SJSA1 (cell line): ENCODE measurements around the gene MIX23. TPM values are rescaled to one million over a fixed set of nuclear protein-coding genes. Genes with fewer than 3 reads are reported as not detected.

Experiments used
- DNase-seq, 2 experiments: peaks; one replicate each; pipeline ENCODE4 v3.0.0-alpha.2; 2015 to 2020; ENCODE audit warnings: low spot score in 2 of 2, low read depth in 1 of 2
- H3K27ac ChIP-seq: fragments of 250-450 bp; sonication (Bioruptor Pico); 2 replicates; pipeline ENCODE4 v1.5.1; 2020; ENCODE audit warnings: mild to moderate bottlenecking, moderate library complexity
- H3K27me3 ChIP-seq: fragments of 250-450 bp; sonication (Bioruptor Pico); replicated peaks from 2 replicates; pipeline ENCODE4 v1.5.1; 2020; ENCODE audit warnings: mild to moderate bottlenecking, moderate library complexity
- H3K36me3 ChIP-seq: fragments of 250-450 bp; sonication (Bioruptor Pico); 2 replicates; pipeline ENCODE4 v1.5.1; 2020; ENCODE audit warnings: mild to moderate bottlenecking
- H3K4me1 ChIP-seq: fragments of 250-450 bp; sonication (Bioruptor Pico); replicated peaks from 2 replicates; pipeline ENCODE4 v1.6.1; 2021; ENCODE audit warnings: mild to moderate bottlenecking
- H3K4me3 ChIP-seq: fragments of 250-450 bp; sonication (Bioruptor Pico); 2 replicates; pipeline ENCODE4 v1.5.1; 2020; ENCODE audit warnings: mild to moderate bottlenecking
- H3K9me3 ChIP-seq: fragments of 250-450 bp; sonication (Bioruptor Pico); replicated peaks from 2 replicates; pipeline ENCODE4 v1.5.1; 2020; ENCODE audit warnings: mild to moderate bottlenecking
- total RNA-seq: library from RNA; depleted of rRNA; stranded (reverse); fragments of >200 nt; shearing (Covaris generic); gene quantifications from 2 replicates; pipeline ENCODE4 v1.2.3, GENCODE V29; 2014

Gene MIX23
- total RNA-seq, 1 experiment from 2014 or later, result 29.3 TPM

DNA sequence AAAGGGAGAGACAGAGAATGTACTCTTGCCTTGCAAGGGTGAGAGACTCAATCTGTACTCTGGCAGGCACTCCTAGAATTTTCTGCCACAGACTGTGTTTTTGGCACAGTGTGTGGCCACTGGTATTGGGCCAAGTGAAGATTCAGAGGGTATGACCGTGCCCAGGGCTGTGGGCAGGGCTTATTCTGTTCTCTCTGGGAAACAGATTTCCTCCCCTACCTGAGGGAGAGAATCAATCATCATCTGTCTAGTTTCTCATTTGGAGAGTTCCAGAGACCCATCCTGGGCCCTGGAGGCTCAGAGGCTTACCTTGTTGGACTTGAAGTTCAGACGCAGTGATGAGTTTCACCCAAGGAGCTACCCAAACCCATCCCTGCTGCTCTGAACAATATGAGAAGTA, 29.8 kb downstream of the MIX23 start:
- no peak for DNase-seq

DNA sequence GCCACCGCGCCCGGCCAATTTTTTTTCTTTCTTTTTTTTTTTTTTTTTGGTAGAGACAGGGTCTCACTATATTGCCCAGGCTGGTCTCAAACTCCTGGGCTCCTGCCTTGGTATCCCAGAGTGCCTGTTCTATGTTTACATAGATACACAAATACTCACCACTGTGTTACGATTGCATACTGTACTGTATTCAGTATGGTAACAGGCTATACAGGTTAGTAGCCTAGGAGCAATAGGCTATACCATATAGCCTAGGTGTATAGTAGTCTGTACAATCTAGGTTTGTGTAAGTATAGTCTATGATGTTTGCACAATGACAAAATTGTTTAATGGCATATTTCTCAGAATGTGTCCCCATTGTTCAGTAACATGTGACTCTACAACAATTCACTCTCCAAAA, 31.4 kb downstream of the MIX23 start:
- Histone ChIP-seq H3K4me3 (no peak overlapping the region), H3K27me3 (no peaks in the 10 kb centered on the region), H3K27ac (no peak overlapping the region), H3K9me3 (no peaks in the 10 kb centered on the region), H3K36me3 (no peaks in the 10 kb centered on the region), H3K4me1 (no peaks in the 10 kb centered on the region)
- DNase-seq, result no peak

More for the DNA sequence above, 29.8 kb downstream of the MIX23 start:
- Histone ChIP-seq H3K36me3 (peaks cover 3% of the 10 kb centered on the region; the same call in 1 of the 2 replicates), H3K4me1 (no peaks in the 10 kb centered on the region), H3K4me3 (no peak overlapping the region), H3K27ac (no peak overlapping the region), H3K27me3 (no peaks in the 10 kb centered on the region), H3K9me3 (no peaks in the 10 kb centered on the region)

DNA sequence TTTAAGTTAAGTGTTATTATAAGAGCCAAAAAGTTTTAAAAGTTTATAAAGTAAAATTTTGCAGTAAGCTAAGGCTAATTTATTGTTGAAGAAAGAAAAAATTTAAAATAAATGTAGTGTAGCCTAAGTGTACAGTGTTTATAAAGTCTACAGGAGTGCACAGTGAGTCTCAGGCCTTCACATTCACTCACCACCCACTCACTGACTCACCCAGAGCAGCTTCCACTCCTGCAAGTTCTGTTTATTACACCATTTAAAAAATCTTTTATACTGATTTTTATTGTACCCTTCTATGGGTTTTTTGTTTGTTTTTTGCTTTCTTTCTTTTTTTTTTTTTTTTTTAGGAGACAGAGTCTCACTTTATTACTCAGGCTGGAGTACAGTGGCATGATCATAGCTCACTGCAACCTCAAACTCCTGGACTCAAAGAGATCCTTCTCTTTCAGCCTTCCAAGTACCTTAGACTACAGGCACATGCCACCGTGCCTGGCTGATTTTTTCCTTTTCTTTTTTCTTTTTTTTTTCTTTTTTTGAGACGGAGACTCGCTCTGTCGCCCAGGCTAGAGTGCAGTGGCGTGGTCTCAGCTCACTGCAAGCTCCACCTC, 32.1 kb downstream of the MIX23 start:
- Histone ChIP-seq H3K27me3 (no peaks in the 10 kb centered on the region), H3K4me3 (no peak overlapping the region), H3K4me1 (no peaks in the 10 kb centered on the region), H3K27ac (no peak overlapping the region), H3K9me3 (no peaks in the 10 kb centered on the region), H3K36me3 (no peaks in the 10 kb centered on the region)
- no peak for DNase-seq

DNA sequence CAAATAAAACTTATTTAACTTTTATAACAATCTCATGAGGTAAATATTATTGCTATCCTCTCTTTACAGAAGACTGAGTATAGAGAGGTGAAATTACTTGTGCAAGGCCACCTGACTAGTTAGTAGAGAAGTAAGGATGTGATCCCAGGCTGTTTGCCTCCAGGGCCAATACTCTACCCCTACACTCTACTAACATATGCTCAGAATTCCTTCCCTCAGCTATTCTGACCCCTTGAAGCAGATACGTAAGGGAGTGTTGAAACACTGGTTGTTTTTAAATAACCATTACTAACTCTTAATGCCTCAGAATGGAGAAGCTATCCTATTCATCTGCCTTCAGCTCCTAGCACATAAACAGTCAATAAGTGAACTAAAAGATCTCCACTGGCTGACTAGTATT, 33.9 kb downstream of the MIX23 start:
- no peaks in the 10 kb centered on the region for H3K9me3 ChIP-seq
- no peak for DNase-seq

DNA sequence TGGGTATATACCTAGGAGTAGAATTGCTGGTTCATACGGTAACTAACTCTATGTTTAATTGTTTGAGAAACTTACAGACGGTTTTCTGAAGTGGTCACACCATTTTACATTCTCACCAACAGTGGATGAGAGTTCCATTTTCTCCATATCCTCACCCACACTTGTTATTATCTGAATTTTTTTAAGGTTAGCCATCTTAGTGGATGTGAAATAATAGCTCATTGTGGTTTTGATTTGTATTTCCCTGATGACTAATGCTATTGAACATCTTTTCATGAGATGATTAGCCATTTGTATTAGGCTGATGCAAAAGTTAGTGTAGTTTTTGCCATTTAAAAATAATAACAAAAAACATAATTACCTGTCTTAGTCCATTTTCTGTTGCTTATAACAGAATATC, 39.4 kb downstream of the MIX23 start:
- Histone ChIP-seq H3K27me3 (no peaks in the 10 kb centered on the region), H3K4me1 (no peaks in the 10 kb centered on the region), H3K9me3 (no peaks in the 10 kb centered on the region), H3K36me3 (no peaks in the 10 kb centered on the region), H3K27ac (no peak overlapping the region), H3K4me3 (no peak overlapping the region)
- no peak for DNase-seq

More for the DNA sequence above, 33.9 kb downstream of the MIX23 start:
- no peaks in the 10 kb centered on the region for H3K4me1 ChIP-seq
- H3K27ac ChIP-seq, result no peak overlapping the region
- H3K27me3 ChIP-seq, result no peaks in the 10 kb centered on the region
- no peaks in the 10 kb centered on the region for H3K36me3 ChIP-seq
- no peak overlapping the region for H3K4me3 ChIP-seq

DNA sequence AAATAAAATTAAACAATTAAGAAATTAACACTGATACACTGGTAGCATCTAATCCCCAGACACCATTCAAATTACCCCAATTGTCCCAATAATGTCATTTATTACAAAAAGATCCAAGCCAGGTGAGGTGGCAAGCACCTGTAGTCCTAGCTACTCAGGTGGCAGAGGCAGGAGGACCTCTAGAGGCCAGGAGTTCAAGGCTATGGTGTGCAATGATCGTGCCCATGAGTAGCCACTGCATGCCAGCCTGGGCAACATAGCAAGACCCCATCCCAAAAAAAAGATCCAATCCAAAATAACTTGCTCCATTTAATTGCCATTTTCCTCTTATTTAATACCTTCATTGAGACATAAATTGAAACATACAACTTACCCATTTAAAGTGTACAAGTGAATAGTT, 40.2 kb downstream of the MIX23 start:
- Histone ChIP-seq H3K27ac (no peak overlapping the region), H3K36me3 (no peaks in the 10 kb centered on the region), H3K4me3 (no peak overlapping the region), H3K27me3 (no peaks in the 10 kb centered on the region), H3K9me3 (no peaks in the 10 kb centered on the region), H3K4me1 (no peaks in the 10 kb centered on the region)
- no peak for DNase-seq

DNA sequence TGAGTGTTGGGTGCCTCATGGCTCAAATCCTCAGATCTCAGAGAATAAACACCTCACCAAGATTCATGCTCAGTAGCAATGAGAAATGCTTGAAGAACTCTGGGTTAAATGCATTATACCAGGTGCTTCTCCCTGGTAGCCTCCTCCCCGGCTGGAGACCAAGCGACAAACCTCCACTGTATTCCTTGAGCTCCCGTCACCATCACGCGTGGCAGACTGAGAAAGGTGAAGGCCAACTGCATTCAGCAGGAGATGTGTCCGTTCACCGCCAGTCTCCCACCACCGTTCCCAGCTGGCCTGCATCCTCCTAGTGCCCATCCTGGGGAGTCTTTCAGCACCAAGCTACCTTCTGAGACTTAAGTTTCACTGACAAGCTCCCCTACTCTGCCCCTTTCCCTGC, 50.5 kb downstream of the MIX23 start:
- no peaks in the 10 kb centered on the region for H3K36me3 ChIP-seq
- H3K27ac ChIP-seq, result no peak overlapping the region
- H3K9me3 ChIP-seq, result no peaks in the 10 kb centered on the region
- H3K27me3 ChIP-seq, result peaks cover 10% of the 10 kb centered on the region; the same call in 1 of the 2 replicates
- no peaks in the 10 kb centered on the region for H3K4me1 ChIP-seq
- no peak overlapping the region for H3K4me3 ChIP-seq
- no peak for DNase-seq

DNA sequence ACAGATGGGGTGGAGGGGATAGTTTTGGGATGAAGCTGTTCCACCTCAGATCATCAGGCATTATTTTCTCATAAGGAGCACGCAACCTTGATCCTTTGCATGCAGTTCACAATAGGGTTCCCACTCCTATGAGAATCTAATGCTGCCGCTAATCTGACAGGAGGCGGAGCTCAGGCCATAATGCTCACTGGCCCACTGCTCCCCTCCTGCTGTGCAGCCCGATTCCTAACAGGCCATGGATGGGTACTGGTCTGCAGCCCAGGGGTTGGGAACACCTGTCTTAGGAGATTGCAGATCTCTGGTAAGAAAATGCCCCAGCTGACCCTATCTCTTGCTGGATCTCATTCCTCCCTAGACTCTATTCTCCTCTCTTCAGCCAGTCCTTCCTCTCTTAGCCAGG, 51.1 kb downstream of the MIX23 start:
- no peak overlapping the region for H3K27ac ChIP-seq
- H3K4me1 ChIP-seq, result no peaks in the 10 kb centered on the region

DNA sequence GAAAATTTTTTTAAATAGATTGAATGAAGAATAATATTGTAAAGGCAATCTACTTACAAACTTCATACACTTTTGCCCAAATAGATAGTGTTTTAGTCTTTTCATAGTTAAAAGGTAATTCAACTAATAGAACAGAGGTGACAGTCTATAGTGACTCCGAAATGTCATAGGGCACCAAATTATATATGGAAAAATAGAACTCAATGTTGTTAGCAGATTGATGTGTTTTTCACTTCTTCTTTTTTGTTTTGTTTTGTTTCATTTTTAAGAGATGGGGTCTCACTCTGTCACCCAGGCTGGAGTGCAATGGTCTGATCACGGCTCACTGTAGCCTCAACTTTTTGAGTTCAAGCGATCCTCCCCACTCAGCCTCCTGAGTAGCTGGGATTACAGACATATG, 57.3 kb downstream of the MIX23 start:
- H3K27ac ChIP-seq, result no peak overlapping the region
- H3K9me3 ChIP-seq, result no peaks in the 10 kb centered on the region
- peaks cover 4% of the 10 kb centered on the region for H3K27me3 ChIP-seq
- no peaks in the 10 kb centered on the region for H3K4me1 ChIP-seq
- no peaks in the 10 kb centered on the region for H3K36me3 ChIP-seq
- no peak for DNase-seq
- H3K4me3 ChIP-seq, result no peak overlapping the region

More for the DNA sequence above, 51.1 kb downstream of the MIX23 start:
- no peak for DNase-seq
- peaks cover 7% of the 10 kb centered on the region; the same call in 1 of the 2 replicates for H3K27me3 ChIP-seq
- no peaks in the 10 kb centered on the region for H3K9me3 ChIP-seq
- no peak overlapping the region for H3K4me3 ChIP-seq
- no peaks in the 10 kb centered on the region for H3K36me3 ChIP-seq

DNA sequence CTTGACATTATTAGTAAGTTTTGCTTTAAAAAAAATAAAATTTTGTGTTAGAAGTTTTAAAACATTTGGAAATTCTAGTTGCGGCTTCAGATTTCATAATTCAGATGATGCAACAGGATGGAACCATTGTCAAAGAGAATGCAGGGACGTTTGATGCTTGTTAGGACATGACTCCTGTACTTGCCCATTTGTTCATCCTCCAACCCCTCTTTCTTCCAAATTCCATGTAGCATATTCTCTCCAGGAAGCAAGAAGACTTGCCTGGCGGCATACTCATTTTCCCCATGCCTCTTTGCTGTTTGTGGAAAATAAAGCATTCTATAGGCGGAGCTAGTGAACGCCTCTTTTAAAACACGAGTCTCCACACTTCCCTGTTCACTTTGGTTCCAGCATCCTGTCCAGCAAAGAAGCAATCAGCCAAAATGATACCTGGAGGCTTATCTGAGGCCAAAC, 58.1 kb downstream of the MIX23 start, which contains the start of gene CSTA:
CSTA (plus strand) TSS at position 378 of the 453 bp plus-strand sequence; CDS start at position 423, 45 bp downstream.
- no peak for DNase-seq
- H3K9me3 ChIP-seq, result no peaks in the 10 kb centered on the region
- H3K4me1 ChIP-seq, result no peaks in the 10 kb centered on the region
- peaks cover under 1% of the 10 kb centered on the region for H3K27me3 ChIP-seq
- H3K27ac ChIP-seq, result no peak within 1 kb of the TSS
- H3K36me3 ChIP-seq, result no peaks in the 10 kb centered on the region
- H3K4me3 ChIP-seq, result no peak within 1 kb of the TSS

DNA sequence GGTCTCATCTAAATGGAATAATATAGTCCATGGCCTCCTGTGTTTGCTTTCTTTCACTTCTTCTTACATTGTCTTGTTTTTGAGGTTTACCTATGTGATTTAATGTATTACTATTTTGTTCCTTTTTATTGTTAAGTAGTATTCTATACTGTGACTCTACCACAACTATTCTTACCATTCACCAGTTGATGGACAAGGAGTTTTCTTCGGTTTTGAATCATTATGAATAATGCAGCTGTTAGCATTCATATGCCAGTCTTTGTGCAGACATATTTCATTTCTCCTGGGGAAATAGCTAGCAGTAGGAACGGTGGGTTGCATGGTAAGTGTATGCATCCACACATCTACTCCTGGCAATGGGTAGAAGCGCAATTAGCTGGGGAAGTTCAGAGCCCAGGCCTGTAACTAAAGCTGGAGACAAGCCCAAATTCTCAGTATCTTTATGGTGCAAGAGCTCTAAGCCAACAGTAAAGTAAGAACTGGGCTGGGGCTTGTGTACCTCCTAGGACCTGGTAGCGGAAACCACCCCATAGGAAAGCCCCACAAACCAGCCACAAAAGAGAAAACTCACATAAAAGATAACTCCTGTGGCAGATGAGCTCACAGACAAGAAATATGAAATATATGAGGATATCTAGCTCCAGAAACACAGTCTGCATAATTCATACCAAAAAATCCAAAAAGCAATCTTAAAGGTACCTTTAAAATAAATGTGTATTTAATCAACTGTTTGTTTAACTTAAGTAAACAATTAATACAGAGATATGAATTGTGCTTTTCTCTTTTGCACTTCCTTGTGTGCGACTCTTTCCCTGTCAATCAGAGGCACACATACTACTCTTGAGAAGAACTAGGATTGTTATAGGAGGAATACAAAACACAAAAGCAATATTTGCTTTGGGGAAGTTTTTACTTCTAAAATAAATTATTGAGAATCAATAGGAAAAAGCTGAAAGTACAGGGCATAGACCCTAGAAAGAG, 60.6 kb downstream of the MIX23 start:
- no peak overlapping the region for H3K4me3 ChIP-seq
- H3K9me3 ChIP-seq, result no peaks in the 10 kb centered on the region
- no peak for DNase-seq
- no peak overlapping the region for H3K27ac ChIP-seq
- H3K27me3 ChIP-seq, result no peaks in the 10 kb centered on the region; the same call in 1 of the 2 replicates
- no peaks in the 10 kb centered on the region for H3K4me1 ChIP-seq
- H3K36me3 ChIP-seq, result no peaks in the 10 kb centered on the region

DNA sequence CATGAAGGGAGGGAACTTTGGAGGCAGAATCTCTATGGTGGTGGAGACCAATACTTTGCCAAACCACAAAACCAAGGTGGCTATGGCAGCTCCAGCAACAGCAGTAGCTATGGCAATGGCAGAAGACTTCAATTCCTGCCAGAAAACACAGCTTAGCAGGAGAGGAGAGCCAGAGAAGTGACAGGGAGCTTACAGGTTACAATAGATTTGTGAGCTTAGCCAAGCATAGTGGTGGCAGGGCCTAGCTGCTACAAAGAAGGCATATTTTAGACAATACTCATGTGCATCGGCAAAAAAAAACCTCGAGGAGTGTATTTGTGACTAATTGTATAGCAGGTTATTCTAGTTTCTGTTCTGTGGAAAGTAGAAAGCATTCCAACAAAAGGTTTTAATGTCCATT, 64.4 kb downstream of the MIX23 start:
- DNase-seq, result no peak

DNA sequence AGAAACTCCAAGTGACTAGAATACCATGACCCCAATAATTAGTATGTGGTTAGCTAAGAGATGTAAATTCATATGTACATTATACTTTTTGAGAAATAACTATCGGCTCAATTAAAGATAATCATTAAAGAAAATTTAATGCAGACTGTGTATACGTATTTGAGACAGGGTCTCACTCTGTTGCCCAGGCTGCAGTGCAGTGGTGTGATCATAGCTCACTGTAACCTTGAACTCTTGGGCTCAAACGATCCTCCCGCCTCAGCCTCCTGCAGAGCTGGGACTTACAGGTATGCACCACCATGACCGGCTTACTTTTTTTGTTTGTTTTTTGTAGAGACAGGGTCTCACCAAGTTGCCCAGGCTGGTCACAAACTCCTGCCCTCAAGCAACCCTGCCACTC, 66.7 kb downstream of the MIX23 start:
- H3K4me1 ChIP-seq, result no peaks in the 10 kb centered on the region
- no peaks in the 10 kb centered on the region; the same call in none of the 2 replicates for H3K27me3 ChIP-seq
- H3K36me3 ChIP-seq, result no peaks in the 10 kb centered on the region
- DNase-seq, result no peak
- H3K27ac ChIP-seq, result no peak overlapping the region
- no peak overlapping the region for H3K4me3 ChIP-seq
- no peaks in the 10 kb centered on the region for H3K9me3 ChIP-seq

More for the DNA sequence above, 64.4 kb downstream of the MIX23 start:
- H3K36me3 ChIP-seq, result no peaks in the 10 kb centered on the region
- H3K4me1 ChIP-seq, result no peaks in the 10 kb centered on the region
- H3K4me3 ChIP-seq, result no peak overlapping the region
- H3K9me3 ChIP-seq, result no peaks in the 10 kb centered on the region
- no peak overlapping the region for H3K27ac ChIP-seq
- H3K27me3 ChIP-seq, result no peaks in the 10 kb centered on the region; the same call in 1 of the 2 replicates

DNA sequence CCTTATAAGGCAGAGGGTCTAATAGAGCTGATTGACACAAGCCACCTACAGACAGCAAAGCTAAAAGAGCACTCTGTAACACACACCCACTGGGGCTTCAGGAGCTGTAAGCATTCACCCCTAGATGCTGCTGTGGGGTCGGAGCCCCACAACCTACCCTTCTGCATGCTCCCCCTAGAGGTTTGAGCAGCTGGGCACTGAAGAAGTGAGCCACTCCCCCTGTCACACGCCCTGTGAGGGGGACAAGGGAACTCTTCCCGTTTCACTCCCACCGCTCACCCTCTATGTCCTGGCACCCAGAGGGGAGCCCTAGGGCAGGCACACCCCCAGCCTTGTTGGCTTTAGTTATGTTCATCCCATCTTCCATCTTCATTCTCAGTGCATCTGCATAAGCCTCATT, 67.4 kb downstream of the MIX23 start:
- no peak overlapping the region for H3K27ac ChIP-seq
- no peak overlapping the region for H3K4me3 ChIP-seq
- no peaks in the 10 kb centered on the region; the same call in none of the 2 replicates for H3K27me3 ChIP-seq
- DNase-seq, result no peak
- no peaks in the 10 kb centered on the region for H3K9me3 ChIP-seq
- H3K36me3 ChIP-seq, result no peaks in the 10 kb centered on the region
- H3K4me1 ChIP-seq, result no peaks in the 10 kb centered on the region
